Fibroblast of mammary gland (primary cell): ENCODE data around the gene PASK.

Experiments
- DNase-seq: peaks from one replicate; pipeline ENCODE4 v3.0.0-alpha.2; 2010; ENCODE audit warnings: low read depth
- H3K4me3 ChIP-seq: 2 replicates; pipeline ENCODE4 v1.5.1; 2011; ENCODE audit warnings: low read depth, mild to moderate bottlenecking, low read length, moderate library complexity; ENCODE audit not compliant: control insufficient read depth
- CTCF ChIP-seq: conservative IDR thresholded peaks from 2 replicates; pipeline ENCODE4 v1.5.1; 2011; ENCODE audit warnings: low read depth, low read length, inconsistent platforms; ENCODE audit not compliant: control insufficient read depth, insufficient read depth

Gene PASK

GRCh38 chr2:241080405-241081189 is 68.7 kb downstream of the PASK start:
- TF ChIP-seq CTCF: no peak
- DNase-seq: no peak
- no peak overlapping the region for H3K4me3 ChIP-seq

- no peak overlapping the region for H3K4me3 ChIP-seq
- no peak for TF ChIP-seq CTCF
Observed at GRCh38 chr2:241074901-241075540, 74.3 kb downstream of the PASK start.

GRCh38 chr2:241074065-241074818 is 75.0 kb downstream of the PASK start:
- no peak for DNase-seq
- no peak overlapping the region for H3K4me3 ChIP-seq
- TF ChIP-seq CTCF: no peak

More at GRCh38 chr2:241074901-241075540, 74.3 kb downstream of the PASK start:
- DNase-seq: no peak

GRCh38 chr2:241073166-241074064 is 75.9 kb downstream of the PASK start:
- H3K4me3 ChIP-seq: no peak overlapping the region
- no peak for DNase-seq

GRCh38 chr2:241072553-241073165 is 76.6 kb downstream of the PASK start:
- TF ChIP-seq CTCF: no peak
- no peak for DNase-seq
- H3K4me3 ChIP-seq: no peak overlapping the region

More at GRCh38 chr2:241073166-241074064, 75.9 kb downstream of the PASK start:
- TF ChIP-seq CTCF: no peak
